GM06990 (cell line): ENCODE data around the gene ADCY3.

Source experiments
- DNase-seq: peaks from one replicate; pipeline ENCODE4 v3.0.0-alpha.2; 2011; ENCODE audit not compliant: insufficient read length; ENCODE audit errors: extremely low read depth
- H3K27me3 ChIP-seq: replicated peaks from 2 replicates; pipeline ENCODE4 v1.6.0; 2011; ENCODE audit warnings: low read length; ENCODE audit not compliant: control insufficient read depth, insufficient read depth
- H3K36me3 ChIP-seq: 2 replicates; pipeline ENCODE4 v1.5.1; 2011; ENCODE audit warnings: low read length; ENCODE audit not compliant: control insufficient read depth, insufficient read depth
- H3K4me3 ChIP-seq: replicated peaks from 2 replicates; pipeline ENCODE4 v1.5.1; 2011; ENCODE audit warnings: low read depth, mild to moderate bottlenecking, control low read depth, low read length
- TF ChIP-seq, protein P1 (sequence below): IDR thresholded peaks from 2 replicates; pipeline ENCODE4 v1.5.1; 2011; ENCODE audit warnings: low read length, control low read depth, mild to moderate bottlenecking, inconsistent platforms; ENCODE audit not compliant: insufficient read depth, poor library complexity, severe bottlenecking

ADCY3 gene

DNA sequence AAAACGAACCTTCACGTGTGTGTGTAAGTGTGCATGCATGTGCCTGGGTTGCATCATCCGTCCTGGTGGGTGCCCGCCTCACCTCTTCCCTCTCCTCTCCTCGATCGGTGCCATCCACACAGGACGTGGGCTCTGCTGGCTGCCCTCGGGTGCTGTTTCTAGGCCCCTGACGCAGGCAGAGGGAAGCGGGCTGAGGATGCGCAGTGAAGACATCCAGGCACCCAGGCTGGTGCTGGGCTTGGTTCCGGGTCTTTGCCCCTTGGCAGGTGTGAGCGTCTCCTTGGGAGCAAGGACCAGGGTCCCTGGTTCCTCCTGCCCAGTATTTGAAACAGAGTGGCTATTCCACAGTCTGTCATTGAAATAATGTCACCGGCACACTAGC lies 6.2 kb upstream of the ADCY3 start:
- TF ChIP-seq, protein P1, sequence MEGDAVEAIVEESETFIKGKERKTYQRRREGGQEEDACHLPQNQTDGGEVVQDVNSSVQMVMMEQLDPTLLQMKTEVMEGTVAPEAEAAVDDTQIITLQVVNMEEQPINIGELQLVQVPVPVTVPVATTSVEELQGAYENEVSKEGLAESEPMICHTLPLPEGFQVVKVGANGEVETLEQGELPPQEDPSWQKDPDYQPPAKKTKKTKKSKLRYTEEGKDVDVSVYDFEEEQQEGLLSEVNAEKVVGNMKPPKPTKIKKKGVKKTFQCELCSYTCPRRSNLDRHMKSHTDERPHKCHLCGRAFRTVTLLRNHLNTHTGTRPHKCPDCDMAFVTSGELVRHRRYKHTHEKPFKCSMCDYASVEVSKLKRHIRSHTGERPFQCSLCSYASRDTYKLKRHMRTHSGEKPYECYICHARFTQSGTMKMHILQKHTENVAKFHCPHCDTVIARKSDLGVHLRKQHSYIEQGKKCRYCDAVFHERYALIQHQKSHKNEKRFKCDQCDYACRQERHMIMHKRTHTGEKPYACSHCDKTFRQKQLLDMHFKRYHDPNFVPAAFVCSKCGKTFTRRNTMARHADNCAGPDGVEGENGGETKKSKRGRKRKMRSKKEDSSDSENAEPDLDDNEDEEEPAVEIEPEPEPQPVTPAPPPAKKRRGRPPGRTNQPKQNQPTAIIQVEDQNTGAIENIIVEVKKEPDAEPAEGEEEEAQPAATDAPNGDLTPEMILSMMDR = no peak

DNA sequence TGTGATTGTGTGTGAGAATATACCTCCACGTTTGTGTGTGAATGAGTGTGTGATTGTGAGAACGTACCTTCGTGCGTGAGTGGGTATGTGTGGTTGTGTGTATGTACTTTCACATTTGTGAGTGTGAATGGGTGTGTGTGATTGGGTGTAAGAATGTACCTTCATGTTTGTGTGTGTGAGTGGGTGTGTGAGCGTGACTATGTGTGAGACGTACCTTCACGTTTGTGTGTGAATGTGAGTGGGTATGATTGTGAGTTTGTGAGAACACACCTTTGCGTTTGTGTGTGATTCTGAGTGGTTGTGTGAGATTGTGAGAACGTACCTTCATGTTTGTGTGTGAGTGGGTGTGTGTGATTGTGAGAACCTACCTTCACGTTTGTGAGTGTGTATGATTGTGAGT lies 5.8 kb upstream of the ADCY3 start:
- no peaks in the 10 kb centered on the region for H3K36me3 ChIP-seq
- TF ChIP-seq, protein P1 = no peak
- H3K4me3 ChIP-seq = no peak overlapping the region
- DNase-seq = no peak
- no peaks in the 10 kb centered on the region for H3K27me3 ChIP-seq

More for the DNA sequence above, 6.2 kb upstream of the ADCY3 start:
- no peak for DNase-seq
- no peak overlapping the region for H3K4me3 ChIP-seq
- H3K36me3 ChIP-seq = no peaks in the 10 kb centered on the region
- H3K27me3 ChIP-seq = no peaks in the 10 kb centered on the region

DNA sequence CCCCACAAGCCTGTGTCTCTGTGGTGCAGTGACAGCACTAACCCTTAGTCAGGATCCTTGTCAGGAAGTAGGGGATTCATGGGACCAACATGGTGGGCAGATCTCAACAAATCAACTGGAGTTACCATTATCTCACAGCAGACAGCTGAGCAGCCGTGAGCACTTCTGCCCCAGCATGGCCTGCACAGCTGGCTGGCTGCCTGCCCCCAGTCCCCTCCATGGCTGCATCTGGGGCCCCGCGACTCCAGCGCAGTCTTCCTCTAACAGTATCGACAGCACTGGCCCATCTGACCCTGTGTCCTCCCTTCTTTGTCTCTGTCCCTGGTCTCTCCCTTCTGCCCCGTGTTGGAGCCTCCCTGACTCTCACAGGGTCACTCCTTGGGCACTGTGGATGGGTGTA lies 4.7 kb upstream of the ADCY3 start:
- H3K36me3 ChIP-seq = no peaks in the 10 kb centered on the region
- H3K27me3 ChIP-seq = no peaks in the 10 kb centered on the region
- TF ChIP-seq, protein P1 = no peak
- no peak for DNase-seq
- H3K4me3 ChIP-seq = no peak overlapping the region

DNA sequence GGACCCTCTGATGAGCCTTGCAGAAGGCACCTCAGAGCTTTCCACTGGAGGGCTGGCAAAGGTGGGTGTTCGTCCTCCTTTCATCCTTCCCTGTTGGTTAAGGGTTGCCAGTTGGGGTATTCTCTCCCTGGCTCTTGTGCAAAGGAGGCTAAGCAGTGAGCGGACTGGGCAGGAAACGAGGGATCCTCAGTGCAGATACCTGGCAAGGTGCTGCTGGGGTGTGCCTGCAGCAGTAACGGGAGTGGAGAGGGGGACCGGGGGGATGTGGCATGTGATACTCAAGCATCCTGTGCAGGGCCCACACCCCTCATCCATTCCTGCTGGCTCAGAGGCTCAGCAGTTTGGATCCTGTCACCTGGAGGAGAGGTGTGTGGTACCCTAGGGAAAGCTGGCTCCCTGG lies 4.2 kb upstream of the ADCY3 start:
- TF ChIP-seq, protein P1 = no peak
- DNase-seq = no peak
- Histone ChIP-seq H3K27me3 (no peaks in the 10 kb centered on the region), H3K36me3 (no peaks in the 10 kb centered on the region), H3K4me3 (no peak overlapping the region)

DNA sequence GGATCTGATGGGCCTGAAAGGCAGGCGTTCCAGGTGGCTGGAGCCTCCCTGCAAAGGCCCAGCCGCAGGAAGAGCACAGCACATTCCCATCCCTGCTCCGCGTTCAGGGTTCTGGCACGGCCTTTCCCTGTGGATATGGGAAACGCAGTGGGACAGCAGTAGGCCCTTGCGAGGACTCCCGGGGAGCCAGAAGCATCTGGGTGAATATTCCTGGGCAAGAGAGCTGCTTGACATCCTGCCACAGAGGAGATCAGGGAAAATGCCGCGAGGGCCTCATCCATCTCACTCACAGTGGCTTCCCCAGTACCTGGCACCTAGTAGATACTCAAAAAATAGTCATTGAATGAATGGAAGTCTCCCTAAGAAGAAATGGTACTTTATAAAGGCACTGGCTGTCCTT lies 3.1 kb upstream of the ADCY3 start:
- no peak for DNase-seq
- Histone ChIP-seq H3K36me3 (peaks cover 2% of the 10 kb centered on the region; the same call in 1 of the 2 replicates), H3K4me3 (no peak overlapping the region), H3K27me3 (no peaks in the 10 kb centered on the region)
- TF ChIP-seq, protein P1 = no peak

DNA sequence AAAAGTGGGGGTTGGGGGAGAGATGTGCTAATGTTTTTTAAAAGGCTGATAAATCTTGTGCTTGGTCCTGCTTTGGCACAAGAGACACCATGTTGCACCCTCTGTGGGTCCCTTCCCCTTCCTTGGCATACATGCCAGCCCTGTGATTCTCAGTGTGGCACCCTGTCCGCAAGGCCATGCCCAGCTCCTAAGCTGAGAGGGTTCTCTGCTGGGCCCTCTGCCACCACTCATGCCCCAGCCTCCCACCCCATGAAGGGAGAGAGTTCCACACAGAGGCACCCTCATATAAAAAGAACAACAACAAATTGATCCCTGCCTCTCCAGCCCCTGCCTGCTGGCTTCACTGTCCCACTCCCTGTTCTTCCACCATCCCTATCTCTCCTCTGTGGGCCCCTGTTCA lies 2.5 kb upstream of the ADCY3 start:
- TF ChIP-seq, protein P1 = no peak
- H3K27me3 ChIP-seq = no peaks in the 10 kb centered on the region

More for the DNA sequence above, 2.5 kb upstream of the ADCY3 start:
- no peak for DNase-seq
- H3K36me3 ChIP-seq = peaks cover 2% of the 10 kb centered on the region; the same call in 1 of the 2 replicates
- no peak overlapping the region for H3K4me3 ChIP-seq
